K562 (cell line): ENCODE results near the gene MMS22L. TPM values are rescaled to one million over a fixed set of nuclear protein-coding genes. Genes with fewer than 3 reads are reported as not detected.

Source experiments
- ATAC-seq: fragments of 200-7000 bp; cut with Tn5 transposase; 3 replicates; pipeline ENCODE4 v1.9.1; 2020; ENCODE audit warnings: moderate library complexity
- BruUV-seq: library from RNA; stranded (reverse); fragments of 400-500 nt; replicated peaks from 2 replicates; lab custom pipeline; 2021; lab: Mats Ljungman, UMichigan
- CTCF ChIA-PET: fragments of 300-600 bp; formaldehyde crosslinking; extraction: SDS; loops from one replicate; lab custom pipeline; 2021; ENCODE audit warnings: low intra/inter-chr PET ratio; lab: Yijun Ruan, JAX
- POLR2A ChIA-PET: fragments of 300-600, 350-650 bp; sonication (Branson Sonifier 250); formaldehyde crosslinking; extraction: SDS; loops from one replicate; lab custom pipeline; 2021; ENCODE audit warnings: antibody characterized with exemption, inconsistent platforms; lab: Yijun Ruan, JAX
- DNase-seq, 4 experiments: peaks; one replicate each; pipeline versions ENCODE4 v3.0.0 to v3.0.0-alpha.2; 2011 to 2018; ENCODE audit warnings: low spot score in 3 of 4, mixed read lengths in 3 of 4; ENCODE audit errors: extremely low read depth in 1 of 4
- FAIRE-seq: peaks from 2 replicates; lab custom pipeline; 2011; peaks lifted over from hg19 to GRCh38; lab: Jason Lieb, UNC
- H2AFZ ChIP-seq: 2 replicates; pipeline ENCODE4 v1.6.0; 2011; ENCODE audit warnings: low read depth, low read length, control low read depth, inconsistent platforms
- H3K27ac ChIP-seq: fragments of 200-600 bp; 3 replicates; pipeline ENCODE4 v1.8.0; 2011; ENCODE audit warnings: low read depth, mild to moderate bottlenecking, control low read depth, inconsistent platforms, low read length, moderate library complexity, mixed read lengths; ENCODE audit errors: extremely low read depth
- H3K27me3 ChIP-seq, 2 experiments: fragments of 300-600 bp in 1 of 2; 2 replicates in 1 of 2; 3 replicates in 1 of 2; pipeline versions ENCODE4 v1.6.0 to v1.8.0; 2011; ENCODE audit warnings: inconsistent platforms in 2 of 2, low read length in 2 of 2, mild to moderate bottlenecking in 1 of 2, mixed read lengths in 1 of 2, moderate library complexity in 1 of 2; ENCODE audit not compliant: control insufficient read depth in 2 of 2, insufficient read depth in 2 of 2
- H3K36me3 ChIP-seq: fragments of 300-600 bp; 3 replicates; pipeline ENCODE4 v1.8.0; 2011; ENCODE audit warnings: mild to moderate bottlenecking, low read length, inconsistent platforms; ENCODE audit not compliant: control insufficient read depth, insufficient read depth
- H3K4me1 ChIP-seq, 2 experiments: fragments of 200-600 bp in 1 of 2; replicated peaks in 1 of 2; 2 replicates in 1 of 2; 3 replicates in 1 of 2; pipeline versions ENCODE4 v1.5.1 to v1.8.0; 2011; ENCODE audit warnings: inconsistent platforms in 2 of 2, low read length in 2 of 2, mild to moderate bottlenecking in 1 of 2, mixed read lengths in 1 of 2, moderate library complexity in 1 of 2; ENCODE audit not compliant: control insufficient read depth in 2 of 2, insufficient read depth in 2 of 2
- H3K4me2 ChIP-seq: 2 replicates; pipeline ENCODE4 v1.6.1; 2011; ENCODE audit warnings: low read length, control low read depth, inconsistent platforms, mixed read lengths; ENCODE audit not compliant: insufficient read depth
- H3K4me3 ChIP-seq: fragments of 200-600 bp; sonication (generic), shearing (Covaris generic); 2 replicates; pipeline ENCODE4 v1.5.1; 2016; ENCODE audit warnings: control low read depth, inconsistent platforms
- H3K79me2 ChIP-seq: fragments of 200-600 bp; 3 replicates; pipeline ENCODE4 v1.8.0; 2011; ENCODE audit warnings: low read length, inconsistent platforms; ENCODE audit not compliant: control insufficient read depth, insufficient read depth
- H3K9ac ChIP-seq, 2 experiments: 2 replicates each; pipeline versions ENCODE4 v1.6.0 to v1.6.1; 2011; ENCODE audit warnings: low read depth in 2 of 2, low read length in 2 of 2, control low read depth in 1 of 2, inconsistent platforms in 1 of 2, mild to moderate bottlenecking in 1 of 2, mixed read lengths in 1 of 2; ENCODE audit not compliant: insufficient read depth in 1 of 2
- H3K9me1 ChIP-seq: one replicate; pipeline ENCODE4 v1.6.0; 2011; ENCODE audit warnings: inconsistent platforms, mild to moderate bottlenecking, low read length, moderate library complexity; ENCODE audit not compliant: control insufficient read depth, insufficient read depth
- H3K9me3 ChIP-seq: replicated peaks from 2 replicates; pipeline ENCODE4 v1.5.1; 2011; ENCODE audit warnings: low read depth, low read length, inconsistent platforms; ENCODE audit not compliant: control insufficient read depth, insufficient read depth
- H4K20me1 ChIP-seq: replicated peaks from 2 replicates; pipeline ENCODE4 v1.6.1; 2011; ENCODE audit warnings: low read length, inconsistent platforms, mixed read lengths; ENCODE audit not compliant: control insufficient read depth, insufficient read depth
- ARID2 ChIP-seq: fragments of 450-650 bp; IDR thresholded peaks from 2 replicates; pipeline ENCODE4 v1.6.1; 2017; ENCODE audit warnings: antibody characterized with exemption, mild to moderate bottlenecking
- BCOR ChIP-seq: fragments of 450-650 bp; IDR thresholded peaks from 2 replicates; pipeline ENCODE4 v1.6.1; 2016
- ERF ChIP-seq: fragments of 450-650 bp; formaldehyde crosslinking; IDR thresholded peaks from 2 replicates; pipeline ENCODE4 v1.4.0; 2020; ENCODE audit warnings: mild to moderate bottlenecking, mixed read lengths
- FOXA3 ChIP-seq, 2 experiments: fragments of 450-650 bp in 1 of 2; sonication (generic) in 1 of 2; formaldehyde crosslinking; IDR thresholded peaks in 1 of 2; conservative IDR thresholded peaks in 1 of 2; 2 replicates each; pipeline versions ENCODE4 v1.4.0 to v1.8.0; 2020 to 2022; ENCODE audit warnings: mild to moderate bottlenecking in 2 of 2, missing genetic modification reagents in 1 of 2
- KDM4B ChIP-seq, 2 experiments: fragments of 450-650 bp in 1 of 2; sonication (generic) in 1 of 2; IDR thresholded peaks; 2 replicates each; pipeline ENCODE4 v1.6.1; 2016 to 2017; ENCODE audit warnings: borderline replicate concordance in 2 of 2, antibody characterized with exemption in 1 of 2, low read depth in 1 of 2, mild to moderate bottlenecking in 1 of 2
- MED1 ChIP-seq: sonication (generic); formaldehyde crosslinking; IDR thresholded peaks from 2 replicates; pipeline ENCODE4 v1.8.1; 2023; ENCODE audit warnings: missing genetic modification reagents, borderline replicate concordance
- MLX ChIP-seq, 2 experiments: fragments of 450-650 bp in 1 of 2; sonication (generic) in 1 of 2; formaldehyde crosslinking; conservative IDR thresholded peaks; 2 replicates each; pipeline versions ENCODE4 v1.4.0 to v1.8.1; 2020 to 2022; ENCODE audit warnings: mild to moderate bottlenecking in 1 of 2, missing genetic modification reagents in 1 of 2
- MYNN ChIP-seq, 2 experiments: sonication (generic); formaldehyde crosslinking in 1 of 2; IDR thresholded peaks; 2 replicates each; pipeline versions ENCODE4 v1.5.0 to v1.6.1; 2016 to 2020; ENCODE audit warnings: antibody characterized with exemption in 1 of 2, missing genetic modification reagents in 1 of 2
- SAFB ChIP-seq: fragments of 200-400 bp; formaldehyde crosslinking; IDR thresholded peaks from 2 replicates; pipeline ENCODE4 v1.6.1; 2017; ENCODE audit warnings: low read depth, low read length, borderline replicate concordance
- THRB ChIP-seq: fragments of 450-650 bp; formaldehyde crosslinking; conservative IDR thresholded peaks from 2 replicates; pipeline ENCODE4 v1.4.0; 2022; ENCODE audit warnings: mild to moderate bottlenecking, missing genetic modification characterization
- ZBTB8A ChIP-seq: fragments of 450-650 bp; IDR thresholded peaks from 2 replicates; pipeline ENCODE4 v1.6.1; 2018; ENCODE audit warnings: mild to moderate bottlenecking, moderate library complexity; ENCODE audit not compliant: partially characterized antibody
- ZC3H8 ChIP-seq: fragments of 450-650 bp; IDR thresholded peaks from 2 replicates; pipeline ENCODE4 v1.6.1; 2017
- ZNF124 ChIP-seq: sonication (generic); formaldehyde crosslinking; IDR thresholded peaks from 2 replicates; pipeline ENCODE4 v1.8.1; 2022; ENCODE audit warnings: missing genetic modification reagents
- ZNF184 ChIP-seq: sonication (generic); formaldehyde crosslinking; IDR thresholded peaks from 2 replicates; pipeline ENCODE4 v1.5.0; 2020; ENCODE audit warnings: missing genetic modification reagents
- ZNF445 ChIP-seq: fragments of 250-450 bp; sonication (Bioruptor Pico); IDR thresholded peaks from 2 replicates; pipeline ENCODE4 v1.4.0; 2020; ENCODE audit warnings: low read depth, mild to moderate bottlenecking, moderate library complexity
- WGBS: fragments of 100-300 bp; shearing (Covaris generic); methylation state at CpG from one replicate; pipeline ENCODE4 v1.1.6; 2016; ENCODE audit warnings: low coverage, mixed read lengths; ENCODE audit not compliant: insufficient coverage; ENCODE audit errors: missing lambda C conversion rate; 5-methylcytosine and 5-hydroxymethylcytosine counted together
- in situ Hi-C: fragments of 300-500 bp; cut with MboI; formaldehyde crosslinking; loops from 4 replicates; pipeline ENCODE4 v1.15.0; 2018; ENCODE audit warnings: inconsistent platforms, mixed read lengths
- intact Hi-C: fragments of 100-400 bp; cut with micrococcal nuclease; formaldehyde crosslinking; loops from 2 replicates; pipeline ENCODE4 v1.14.2; 2022
- polyA plus RNA-seq, 8 experiments: library from polyadenylated mRNA; depleted of rRNA in 4 of 8; stranded (reverse) in 5 of 8; unstranded in 3 of 8; fragments of >200 nt; fragmentation: Nextera tagmentation in 2 of 8; fragmentation: Illumina TruSeq in 1 of 8; extraction: Ambion mirVana in 2 of 8; extraction: Trizol in 1 of 8; gene quantifications; 2 replicates each; pipeline versions ENCODE4 v1.2.1 to v1.2.3, GENCODE V29; 2011 to 2014; ENCODE audit warnings: inconsistent platforms in 1 of 8, missing spikeins in 1 of 8
- total RNA-seq, 7 experiments: library from RNA; depleted of rRNA in 6 of 7; stranded (reverse); fragments of >200 nt in 6 of 7; fragmentation: Illumina TruSeq in 2 of 7; extraction: Trizol in 2 of 7; gene quantifications; 2 replicates each; pipeline versions ENCODE4 v1.2.1 to v1.2.3, GENCODE V29; 2011 to 2021; ENCODE audit warnings: low replicate concordance in 1 of 7

The MMS22L gene
- total and polyA plus RNA-seq, 9 of the 15 experiments (the other 6 are each of a cell fraction or from before 2014, with no cell fraction given), result 13.0 to 59.5 (median 26.9) TPM

DNA sequence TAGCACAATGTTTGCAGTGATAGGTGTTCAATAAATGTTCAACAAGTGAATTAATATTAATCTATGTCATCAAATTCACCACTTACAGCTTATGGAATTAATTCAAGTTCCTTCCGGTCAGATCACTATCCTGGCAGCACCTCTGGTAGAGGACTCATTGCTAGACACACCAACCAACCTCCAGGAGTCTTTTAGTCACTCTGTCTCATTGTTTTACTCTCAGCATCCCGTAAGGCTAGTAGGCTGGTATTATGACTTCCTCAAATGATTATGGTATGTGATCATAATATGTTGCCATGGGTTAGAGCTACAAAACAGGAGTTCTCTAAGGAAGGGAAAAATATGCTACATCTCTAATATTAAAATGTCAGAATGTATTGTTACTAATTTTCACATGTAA lies 21.7 kb upstream of the MMS22L start:
- Histone ChIP-seq H3K9me1 (no peaks in the 10 kb centered on the region), H3K36me3 (no peaks in the 10 kb centered on the region)
- no peak for TF ChIP-seq ZNF445 (CRISPR knock-in tag)
- TF ChIP-seq ERF (CRISPR knock-in tag), result no peak
- no peak for TF ChIP-seq ZC3H8
- no peak for TF ChIP-seq BCOR
- TF ChIP-seq MYNN (IDR thresholded peaks at IDR 0.05), result no peak
- TF ChIP-seq MYNN (CRISPR knock-in tag; IDR thresholded peaks at IDR 0.05), result no peak
- no peak for TF ChIP-seq ARID2
- TF ChIP-seq SAFB, result no peak
- no peak for TF ChIP-seq ZNF184
- no peak for TF ChIP-seq FOXA3 (CRISPR knock-in tag; conservative IDR thresholded peaks at IDR 0.05 in 1 of 2, IDR thresholded peaks at IDR 0.05 in 1 of 2)
- no peak for TF ChIP-seq KDM4B (IDR thresholded peaks at IDR 0.05; ENCODE audit: borderline replicate concordance in 2 of 2, low read depth in 1 of 2)
- no peak for TF ChIP-seq ZBTB8A
- TF ChIP-seq MLX (CRISPR knock-in tag; conservative IDR thresholded peaks at IDR 0.05), result no peak
- TF ChIP-seq MED1 (CRISPR knock-in tag), result no peak
- TF ChIP-seq THRB (CRISPR knock-in tag), result no peak
- no peak for TF ChIP-seq ZNF124 (CRISPR knock-in tag)
- TF ChIP-seq, all 486 proteins: peak for 0
- Histone ChIP-seq H3K27ac (no peak overlapping the region), H3K9ac (no peak overlapping the region), H3K4me1 (no peaks in the 10 kb centered on the region), H3K79me2 (no peaks in the 10 kb centered on the region), H3K27me3 (no peaks in the 10 kb centered on the region; a peak in 1 of 5 replicates), H3K4me3 (no peak overlapping the region), H2AFZ (no peak overlapping the region), H3K9me3 (no peaks in the 10 kb centered on the region), H3K4me2 (no peak overlapping the region), H4K20me1 (no peaks in the 10 kb centered on the region)
- intact Hi-C loops, result no loop called here
- POLR2A ChIA-PET, result no interaction called here
- ATAC-seq (no peak), FAIRE-seq (no peak), DNase-seq (no peak)
- BruUV-seq, result no TSS peak
- in situ Hi-C loops, result no loop called here
- CTCF ChIA-PET, result no interaction called here
- WGBS, result 0% methylated on average over 2 of the region's 2 CpGs
